GM12878 (cell line): ENCODE data around the gene KCNN3. TPM values are rescaled to one million over a fixed set of nuclear protein-coding genes. Genes with fewer than 3 reads are reported as not detected.

Experiments used
- ATAC-seq: fragments of 200-7000 bp; cut with Tn5 transposase; 3 replicates; pipeline ENCODE4 v1.9.1; 2020; ENCODE audit warnings: mild to moderate bottlenecking, moderate library complexity
- BruUV-seq: library from RNA; stranded (reverse); fragments of 400-500 nt; replicated peaks from 2 replicates; lab custom pipeline; 2021; lab: Mats Ljungman, UMichigan
- CTCF ChIA-PET: fragments of 300-600 bp; sonication (Branson Sonifier 250); formaldehyde crosslinking; extraction: SDS; loops from one replicate; lab custom pipeline; 2021; ENCODE audit warnings: inconsistent platforms; lab: Yijun Ruan, JAX
- POLR2A ChIA-PET: fragments of 350-600 bp; formaldehyde crosslinking; extraction: SDS; loops from one replicate; lab custom pipeline; 2021; ENCODE audit warnings: inconsistent platforms; lab: Charles Lee
- RAD21 ChIA-PET: fragments of 300-600 bp; sonication (Branson Sonifier 250); formaldehyde crosslinking; loops from one replicate; lab custom pipeline; 2023; ENCODE audit warnings: antibody characterized with exemption; ENCODE audit not compliant: unreplicated experiment; lab: Charles Lee
- SMC1A ChIA-PET: fragments of 300-600 bp; sonication (Branson Sonifier 250); formaldehyde crosslinking; loops from one replicate; lab custom pipeline; 2023; ENCODE audit not compliant: unreplicated experiment, uncharacterized antibody; lab: Charles Lee
- DNase-seq: peaks from one replicate; pipeline ENCODE4 v3.0.0-alpha.2; 2011; ENCODE audit warnings: low read depth, low spot score
- FAIRE-seq: peaks from 3 replicates; lab custom pipeline; 2011; peaks lifted over from hg19 to GRCh38; lab: Jason Lieb, UNC
- H2AFZ ChIP-seq: 2 replicates; pipeline ENCODE4 v1.6.0; 2011; ENCODE audit warnings: low read depth, low read length, control low read depth; ENCODE audit not compliant: control insufficient read depth
- H3K27ac ChIP-seq: 2 replicates; pipeline ENCODE4 v1.5.1; 2011; ENCODE audit warnings: control low read depth; ENCODE audit not compliant: control insufficient read depth, insufficient read depth
- H3K27me3 ChIP-seq, 2 experiments: replicated peaks in 1 of 2; 2 replicates each; pipeline versions ENCODE4 v1.6.0 to v1.6.1; 2011; ENCODE audit warnings: low read length in 1 of 2; ENCODE audit not compliant: control insufficient read depth in 2 of 2, insufficient read depth in 2 of 2
- H3K36me3 ChIP-seq, 2 experiments: 2 replicates each; pipeline ENCODE4 v1.5.1; 2011; ENCODE audit warnings: low read length in 1 of 2; ENCODE audit not compliant: control insufficient read depth in 2 of 2, insufficient read depth in 2 of 2
- H3K4me1 ChIP-seq: 2 replicates; pipeline ENCODE4 v1.6.1; 2011; ENCODE audit warnings: mild to moderate bottlenecking, low read length, moderate library complexity, mixed read lengths; ENCODE audit not compliant: control insufficient read depth, insufficient read depth
- H3K4me2 ChIP-seq: 2 replicates; pipeline ENCODE4 v1.6.0; 2011; ENCODE audit warnings: control low read depth; ENCODE audit not compliant: control insufficient read depth, insufficient read depth
- H3K4me3 ChIP-seq: fragments of 200-600 bp; sonication (generic); 2 replicates; pipeline ENCODE4 v1.5.1; 2016
- H3K79me2 ChIP-seq: 2 replicates; pipeline ENCODE4 v1.6.0; 2011; ENCODE audit warnings: low read length; ENCODE audit not compliant: control insufficient read depth, insufficient read depth
- H3K9ac ChIP-seq: 2 replicates; pipeline ENCODE4 v1.8.0; 2011; ENCODE audit warnings: low read length, control low read depth, mixed read lengths; ENCODE audit not compliant: control insufficient read depth, insufficient read depth
- H3K9me3 ChIP-seq: replicated peaks from 3 replicates; pipeline ENCODE4 v1.5.1; 2011; ENCODE audit warnings: mild to moderate bottlenecking, low read length; ENCODE audit not compliant: control insufficient read depth, insufficient read depth
- H4K20me1 ChIP-seq: 2 replicates; pipeline ENCODE4 v1.6.0; 2011; ENCODE audit not compliant: control insufficient read depth, insufficient read depth
- CEBPB ChIP-seq, 2 experiments: fragments of 150-350 bp in 1 of 2; IDR thresholded peaks; 2 replicates each; pipeline ENCODE4 v1.6.1; 2012 to 2014; ENCODE audit warnings: low read depth in 2 of 2, low read length in 2 of 2, borderline replicate concordance in 1 of 2, inconsistent platforms in 1 of 2
- E2F4 ChIP-seq: IDR thresholded peaks from 2 replicates; pipeline ENCODE4 v1.6.1; 2012; ENCODE audit warnings: low read depth, low read length, improper control_type of control experiment
- IRF4 ChIP-seq: IDR thresholded peaks from 2 replicates; pipeline ENCODE4 v1.6.1; 2011; ENCODE audit warnings: low read depth, low read length
- WRNIP1 ChIP-seq: IDR thresholded peaks from 2 replicates; pipeline ENCODE4 v1.6.1; 2011; ENCODE audit warnings: low read depth, low read length, improper control_type of control experiment, borderline replicate concordance
- WGBS: methylation state at CpG from one replicate; pipeline ENCODE4 v1.1.6; 2016; ENCODE audit warnings: low lambda C conversion rate; ENCODE audit not compliant: insufficient replicate concordance, insufficient coverage; ENCODE audit errors: missing lambda C conversion rate; 5-methylcytosine and 5-hydroxymethylcytosine counted together
- in situ Hi-C: fragments of 300-500 bp; cut with MboI; formaldehyde crosslinking; loops from 9 replicates; pipeline ENCODE4 v1.14.3; 2018; ENCODE audit warnings: mixed read lengths
- intact Hi-C: fragments of 100-400 bp; cut with micrococcal nuclease; formaldehyde crosslinking; loops from one replicate; pipeline ENCODE4 v1.14.2; 2022; ENCODE audit not compliant: unreplicated experiment
- polyA plus RNA-seq, 11 experiments: library from polyadenylated mRNA; depleted of rRNA in 4 of 11; unstranded in 6 of 11; stranded (reverse) in 5 of 11; fragments of >200 nt; fragmentation: Nextera tagmentation in 4 of 11; fragmentation: Illumina TruSeq in 1 of 11; extraction: Ambion mirVana in 4 of 11; extraction: Trizol in 1 of 11; gene quantifications; 1 replicate in 1 of 11; 2 replicates in 10 of 11; pipeline versions ENCODE4 v1.2.1 to v1.2.3, GENCODE V29; 2011 to 2016; ENCODE audit warnings: inconsistent platforms in 2 of 11, missing spikeins in 2 of 11, low read depth in 1 of 11
- total RNA-seq, 4 experiments: library from RNA; depleted of rRNA in 3 of 4; stranded (reverse); fragments of >200 nt in 3 of 4; fragmentation: Illumina TruSeq in 1 of 4; extraction: Trizol in 1 of 4; gene quantifications; 2 replicates each; pipeline versions ENCODE4 v1.2.1 to v1.2.3, GENCODE V29; 2013 to 2021

KCNN3 gene
- total and polyA plus RNA-seq, 10 of the 15 experiments (the other 5 are each of a cell fraction or from before 2014, with no cell fraction given), result 3.5 to 26.4 (median 14.9) TPM

GRCh38 chr1:154859786-154860155, 10.3 kb downstream of the KCNN3 start (continued):
- no peak for TF ChIP-seq E2F4
- TF ChIP-seq IRF4, result 0 out of 2 replicates have a peak, but pooled peaks have one; percentile 39

GRCh38 chr1:154859151-154859785, 10.8 kb downstream of the KCNN3 start:
- Histone ChIP-seq H3K4me3 (peak overlapping the region; percentile 84), H3K4me1 (peaks cover 72% of the 10 kb centered on the region), H3K27ac (peak overlapping the region; percentile 79), H3K4me2 (peak overlapping the region; percentile 98), H3K79me2 (peaks cover 71% of the 10 kb centered on the region), H3K9me3 (no peaks in the 10 kb centered on the region), H4K20me1 (no peaks in the 10 kb centered on the region), H3K9ac (peak overlapping the region; percentile 55), H3K27me3 (no peaks in the 10 kb centered on the region), H2AFZ (no peak overlapping the region), H3K36me3 (no peaks in the 10 kb centered on the region)
- TF ChIP-seq WRNIP1, result 0 out of 2 replicates have a peak, but pooled peaks have one; percentile 69
- no peak for TF ChIP-seq CEBPB (IDR thresholded peaks at IDR 0.05; ENCODE audit: borderline replicate concordance in 1 of 2, low read depth in 2 of 2, low read length in 2 of 2)
- SMC1A ChIA-PET, result interaction anchor here (1.2 to 7.8 kb wide), 16 partner anchors 9 to 190 kb away, joined by 3 to 101 read pairs (median 9); partner anchors contain the start of gene KCNN3
- in situ Hi-C loops, result no loop called here
- BruUV-seq, result TSS peak; percentile 75
- CTCF ChIA-PET, result interaction anchor here (0.6 to 3.5 kb wide), 18 partner anchors 9 to 530 kb away, joined by 3 to 34 read pairs (median 6); partner anchors contain the start of gene KCNN3
- DNase-seq, result no peak
- intact Hi-C loops, result loop anchor here (5.0 kb wide), 1 partner anchor 37 kb away; no protein-coding TSS in a partner anchor
- POLR2A ChIA-PET, result interaction anchor here (0.9 to 11.8 kb wide), 7 partner anchors 9 to 77 kb away, joined by 3 to 204 read pairs (median 6); partner anchors contain the start of genes KCNN3 and PMVK
- no peak for ATAC-seq
- RAD21 ChIA-PET, result interaction anchor here (0.7 to 11.6 kb wide), 18 partner anchors 9 to 300 kb away, joined by 3 to 254 read pairs (median 6); partner anchors contain the start of genes KCNN3, PMVK and SHC1
- WGBS, result 23% methylated on average over 9 of the region's 9 CpGs
- FAIRE-seq, result no peak
